ENCODE measurements around the gene CGGBP1.

GRCh38 chr3:88013592-88013991 lies 45.2 kb downstream of the CGGBP1 start:
- TF ChIP-seq CTCF (IDR thresholded peaks at IDR 0.05; ENCODE audit: low read depth, low read length, poor library complexity, severe bottlenecking) (no peak), EZH2phosphoT487 (IDR thresholded peaks at IDR 0.05; ENCODE audit: borderline replicate concordance, low read length) (no peak)
